Measurements from ENCODE around the gene AKAP11. TPM values are rescaled to one million over a fixed set of nuclear protein-coding genes. Genes with fewer than 3 reads are reported as not detected.

Gene AKAP11
- total RNA-seq, 1 donor from 2014 or later: 13.0 TPM

GRCh38 chr13:42275098-42275471 is 3.1 kb downstream of the AKAP11 start:
- TF ChIP-seq CTCF (IDR thresholded peaks at IDR 0.05): no peak
- H3K4me1 ChIP-seq: peaks cover 3 to 5% of the 10 kb centered on the region in 2 donors
- no peak overlapping the region for H3K4me3 ChIP-seq
- H3K27me3 ChIP-seq: no peaks in the 10 kb centered on the region
- H3K36me3 ChIP-seq: no peaks in the 10 kb centered on the region
- DNase-seq (ENCODE audit: low spot score in 2 of 2): no peak
- intact Hi-C loops (cut with DNase I): no loop called here
- no peak overlapping the region for H3K27ac ChIP-seq
- H3K9me3 ChIP-seq: no peaks in the 10 kb centered on the region

GRCh38 chr13:42275506-42275905 is 3.6 kb downstream of the AKAP11 start:
- H3K27me3 ChIP-seq: no peaks in the 10 kb centered on the region
- H3K36me3 ChIP-seq: no peaks in the 10 kb centered on the region
- intact Hi-C loops (cut with DNase I): no loop called here
- no peak overlapping the region for H3K4me3 ChIP-seq
- H3K4me1 ChIP-seq: peaks cover 3 to 5% of the 10 kb centered on the region in 2 donors
- DNase-seq (ENCODE audit: low spot score in 2 of 2): no peak
- no peak overlapping the region for H3K27ac ChIP-seq
- no peak for TF ChIP-seq CTCF (IDR thresholded peaks at IDR 0.05)
- H3K9me3 ChIP-seq: no peaks in the 10 kb centered on the region

- Histone ChIP-seq H3K36me3 (no peaks in the 10 kb centered on the region), H3K27me3 (no peaks in the 10 kb centered on the region), H3K27ac (no peak overlapping the region), H3K4me3 (no peak overlapping the region), H3K4me1 (peaks cover 3 to 5% of the 10 kb centered on the region in 2 donors), H3K9me3 (no peaks in the 10 kb centered on the region)
- no peak for DNase-seq (ENCODE audit: low spot score in 2 of 2)
- no peak for TF ChIP-seq CTCF (IDR thresholded peaks at IDR 0.05)
- intact Hi-C loops (cut with DNase I): no loop called here
These were observed 4.7 kb downstream of the AKAP11 start for GRCh38 chr13:42276683-42277082.

GRCh38 chr13:42277618-42278276 is 5.8 kb downstream of the AKAP11 start:
- DNase-seq (ENCODE audit: low spot score in 2 of 2): no peak
- no peak for TF ChIP-seq CTCF (IDR thresholded peaks at IDR 0.05)
- intact Hi-C loops (cut with DNase I): no loop called here
- no peaks in the 10 kb centered on the region for H3K9me3 ChIP-seq
- peaks cover 3 to 5% of the 10 kb centered on the region in 2 donors for H3K4me1 ChIP-seq
- no peak overlapping the region for H3K27ac ChIP-seq
- H3K36me3 ChIP-seq: no peaks in the 10 kb centered on the region
- no peaks in the 10 kb centered on the region for H3K27me3 ChIP-seq
- H3K4me3 ChIP-seq: no peak overlapping the region

GRCh38 chr13:42279080-42279479 is 7.1 kb downstream of the AKAP11 start:
- no peak for TF ChIP-seq CTCF (IDR thresholded peaks at IDR 0.05)
- Histone ChIP-seq H3K4me1 (no peaks in the 10 kb centered on the region), H3K27ac (no peak overlapping the region), H3K9me3 (no peaks in the 10 kb centered on the region), H3K27me3 (no peaks in the 10 kb centered on the region), H3K4me3 (no peak overlapping the region), H3K36me3 (no peaks in the 10 kb centered on the region)
- DNase-seq (ENCODE audit: low spot score in 2 of 2): no peak
- intact Hi-C loops (cut with DNase I): no loop called here

- H3K36me3 ChIP-seq: no peaks in the 10 kb centered on the region
- H3K4me3 ChIP-seq: no peak overlapping the region
- no peak overlapping the region for H3K27ac ChIP-seq
- no peaks in the 10 kb centered on the region for H3K4me1 ChIP-seq
- no peak for DNase-seq (ENCODE audit: low spot score in 2 of 2)
- no peaks in the 10 kb centered on the region for H3K27me3 ChIP-seq
- intact Hi-C loops (cut with DNase I): no loop called here
- no peaks in the 10 kb centered on the region for H3K9me3 ChIP-seq
- TF ChIP-seq CTCF (IDR thresholded peaks at IDR 0.05): no peak
These were observed 8.0 kb downstream of the AKAP11 start for GRCh38 chr13:42279986-42280385.

All from ascending aorta (tissue), 2 donors.